Mesenchymal stem cell (in vitro differentiated cells and primary cell): ENCODE data around the gene TFG.

Experiments
- DNase-seq: peaks from one replicate; pipeline ENCODE4 v3.0.0-alpha.2; 2013
- H2AFZ ChIP-seq: one replicate; pipeline ENCODE4 v1.6.1; 2013; ENCODE audit warnings: low read depth, mild to moderate bottlenecking, control low read depth, inconsistent platforms, low read length, moderate library complexity
- H2AK5ac ChIP-seq: 2 replicates; pipeline ENCODE4 v1.6.1; 2013; ENCODE audit warnings: low read length, moderate library complexity, mild to moderate bottlenecking, inconsistent platforms; ENCODE audit not compliant: severe bottlenecking
- H2BK120ac ChIP-seq: one replicate; pipeline ENCODE4 v1.6.1; 2013; ENCODE audit warnings: low read depth, mild to moderate bottlenecking, inconsistent platforms, low read length, moderate library complexity
- H2BK12ac ChIP-seq, 2 experiments: one replicate each; pipeline ENCODE4 v1.6.1; 2013; ENCODE audit warnings: inconsistent platforms in 2 of 2, low read length in 2 of 2, mild to moderate bottlenecking in 2 of 2, moderate library complexity in 2 of 2, control low read depth in 1 of 2
- H2BK15ac ChIP-seq: one replicate; pipeline ENCODE4 v1.6.1; 2013; ENCODE audit warnings: mild to moderate bottlenecking, low read depth, inconsistent platforms; ENCODE audit not compliant: poor library complexity, severe bottlenecking
- H2BK5ac ChIP-seq: 2 replicates; pipeline ENCODE4 v1.6.1; 2013; ENCODE audit warnings: low read depth, mild to moderate bottlenecking, low read length, control low read depth, inconsistent platforms; ENCODE audit not compliant: poor library complexity, severe bottlenecking
- H3K14ac ChIP-seq, 2 experiments: one replicate each; pipeline ENCODE4 v1.6.1; 2013; ENCODE audit warnings: inconsistent platforms in 2 of 2, low read length in 2 of 2, control low read depth in 1 of 2, mild to moderate bottlenecking in 1 of 2, moderate library complexity in 1 of 2
- H3K18ac ChIP-seq, 2 experiments: one replicate each; pipeline ENCODE4 v1.6.1; 2013; ENCODE audit warnings: inconsistent platforms in 2 of 2, low read length in 2 of 2, control low read depth in 1 of 2, low read depth in 1 of 2, mild to moderate bottlenecking in 1 of 2
- H3K23ac ChIP-seq, 2 experiments: one replicate each; pipeline ENCODE4 v1.6.1; 2013; ENCODE audit warnings: inconsistent platforms in 2 of 2, low read length in 2 of 2, mild to moderate bottlenecking in 2 of 2, moderate library complexity in 2 of 2, control low read depth in 1 of 2
- H3K27ac ChIP-seq: 2 replicates; pipeline ENCODE4 v1.5.1; 2013; ENCODE audit warnings: mild to moderate bottlenecking, moderate library complexity, low read length, control low read depth, inconsistent platforms; ENCODE audit not compliant: poor library complexity, severe bottlenecking
- H3K27me3 ChIP-seq, 2 experiments: 2 replicates each; pipeline versions ENCODE4 v1.6.1 to v1.7.0; 2013; ENCODE audit warnings: low read length in 2 of 2, mild to moderate bottlenecking in 2 of 2, moderate library complexity in 2 of 2, control low read depth in 1 of 2, inconsistent platforms in 1 of 2; ENCODE audit not compliant: control insufficient read depth in 1 of 2, insufficient read depth in 1 of 2
- H3K36me3 ChIP-seq, 2 experiments: 2 replicates each; pipeline versions ENCODE4 v1.6.1 to v1.7.0; 2013; ENCODE audit warnings: low read length in 2 of 2, control low read depth in 1 of 2, inconsistent platforms in 1 of 2, low read depth in 1 of 2, mild to moderate bottlenecking in 1 of 2; ENCODE audit not compliant: insufficient read depth in 2 of 2, control insufficient read depth in 1 of 2
- H3K4ac ChIP-seq, 2 experiments: one replicate each; pipeline ENCODE4 v1.6.1; 2013; ENCODE audit warnings: inconsistent platforms in 2 of 2, low read length in 2 of 2, mild to moderate bottlenecking in 2 of 2, moderate library complexity in 2 of 2, control low read depth in 1 of 2, low read depth in 1 of 2
- H3K4me1 ChIP-seq: 2 replicates; pipeline ENCODE4 v1.6.1; 2013; ENCODE audit warnings: low read depth, low read length, control low read depth; ENCODE audit not compliant: control insufficient read depth, insufficient read depth
- H3K4me2 ChIP-seq: 2 replicates; pipeline ENCODE4 v1.6.1; 2013; ENCODE audit warnings: low read length, mild to moderate bottlenecking, inconsistent platforms; ENCODE audit not compliant: poor library complexity, severe bottlenecking
- H3K4me3 ChIP-seq, 2 experiments: 2 replicates each; pipeline versions ENCODE4 v1.5.1 to v1.7.0; 2013; ENCODE audit warnings: low read length in 2 of 2, mild to moderate bottlenecking in 2 of 2, control low read depth in 1 of 2, low read depth in 1 of 2; ENCODE audit not compliant: insufficient read depth in 1 of 2
- H3K79me1 ChIP-seq: replicated peaks from 2 replicates; pipeline ENCODE4 v1.6.1; 2013; ENCODE audit warnings: mild to moderate bottlenecking, control low read depth, low read length, inconsistent platforms; ENCODE audit not compliant: poor library complexity, severe bottlenecking
- H3K9ac ChIP-seq: 2 replicates; pipeline ENCODE4 v1.7.0; 2013; ENCODE audit warnings: mild to moderate bottlenecking, low read length, moderate library complexity
- H3K9me3 ChIP-seq: 2 replicates; pipeline ENCODE4 v1.7.0; 2013; ENCODE audit warnings: mild to moderate bottlenecking, low read length; ENCODE audit not compliant: control insufficient read depth
- H4K8ac ChIP-seq: one replicate; pipeline ENCODE4 v1.6.1; 2013; ENCODE audit warnings: inconsistent platforms, mild to moderate bottlenecking, low read length, moderate library complexity
- H4K91ac ChIP-seq: one replicate; pipeline ENCODE4 v1.6.1; 2013; ENCODE audit warnings: mild to moderate bottlenecking, low read length, inconsistent platforms
- WGBS: methylation state at CpG from one replicate; pipeline ENCODE4 v1.1.7; 2013; ENCODE audit warnings: mixed read lengths; 5-methylcytosine and 5-hydroxymethylcytosine counted together

Gene TFG

DNA sequence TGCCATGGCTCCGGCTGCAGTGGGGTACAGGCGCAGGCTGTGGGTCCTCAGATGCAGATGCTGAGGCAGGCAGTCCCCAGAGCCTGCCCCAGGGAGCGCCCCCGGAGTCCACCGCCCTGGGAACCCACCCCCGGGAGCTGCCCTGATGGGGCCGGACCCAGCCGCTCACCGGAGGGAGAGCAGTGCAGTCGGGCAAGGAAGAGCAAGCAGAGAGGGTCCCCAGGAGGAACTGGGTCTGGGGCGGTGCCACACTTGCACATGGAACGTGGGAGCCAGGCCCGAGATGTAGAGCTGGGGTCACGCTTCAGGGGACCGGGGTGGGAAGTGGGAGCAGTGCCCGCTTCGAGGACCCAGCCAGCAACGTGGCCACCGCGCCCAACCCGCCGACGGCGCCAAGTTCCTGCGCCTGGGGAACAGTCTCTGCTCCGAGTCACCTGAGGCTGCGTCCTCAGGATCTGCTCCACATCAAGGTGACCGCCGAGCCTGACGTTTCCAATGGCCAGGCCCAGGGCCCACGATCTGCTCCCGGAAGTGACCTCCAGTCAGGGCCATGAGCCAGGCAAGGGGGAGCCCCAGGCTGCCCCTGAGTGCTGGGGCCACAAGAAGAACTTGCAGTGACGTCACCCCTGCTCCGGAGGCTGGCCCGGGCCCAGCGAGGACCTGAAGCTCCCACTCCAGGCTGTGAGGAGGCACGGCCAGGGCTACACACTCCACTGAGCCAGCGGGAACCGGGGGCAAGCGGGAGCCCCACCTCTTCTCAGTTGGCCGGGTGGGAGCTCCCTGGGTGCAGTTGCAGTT, 27.0 kb upstream of the TFG start:
- no peak overlapping the region for H3K4ac ChIP-seq
- no peak overlapping the region for H3K14ac ChIP-seq
- H3K9ac ChIP-seq: no peak overlapping the region
- H2AK5ac ChIP-seq: no peak overlapping the region
- no peak overlapping the region for H3K4me2 ChIP-seq
- no peak overlapping the region for H3K23ac ChIP-seq
- peak overlapping the region; percentile 20 for H4K91ac ChIP-seq
- no peak overlapping the region for H3K18ac ChIP-seq
- no peaks in the 10 kb centered on the region for H3K27me3 ChIP-seq
- no peak overlapping the region for H4K8ac ChIP-seq
- no peak overlapping the region for H3K27ac ChIP-seq
- no peak for DNase-seq
- H2BK5ac ChIP-seq: no peak overlapping the region
- no peak overlapping the region for H2BK12ac ChIP-seq
- peaks cover 7% of the 10 kb centered on the region for H3K9me3 ChIP-seq
- no peak overlapping the region for H2AFZ ChIP-seq
- 94% methylated on average over 41 of the region's 41 CpGs for WGBS
- H3K79me1 ChIP-seq: no peaks in the 10 kb centered on the region
- H2BK120ac ChIP-seq: no peak overlapping the region
- no peaks in the 10 kb centered on the region for H3K36me3 ChIP-seq
- H3K4me1 ChIP-seq: no peaks in the 10 kb centered on the region
- H2BK15ac ChIP-seq: no peak overlapping the region
- no peak overlapping the region for H3K4me3 ChIP-seq

DNA sequence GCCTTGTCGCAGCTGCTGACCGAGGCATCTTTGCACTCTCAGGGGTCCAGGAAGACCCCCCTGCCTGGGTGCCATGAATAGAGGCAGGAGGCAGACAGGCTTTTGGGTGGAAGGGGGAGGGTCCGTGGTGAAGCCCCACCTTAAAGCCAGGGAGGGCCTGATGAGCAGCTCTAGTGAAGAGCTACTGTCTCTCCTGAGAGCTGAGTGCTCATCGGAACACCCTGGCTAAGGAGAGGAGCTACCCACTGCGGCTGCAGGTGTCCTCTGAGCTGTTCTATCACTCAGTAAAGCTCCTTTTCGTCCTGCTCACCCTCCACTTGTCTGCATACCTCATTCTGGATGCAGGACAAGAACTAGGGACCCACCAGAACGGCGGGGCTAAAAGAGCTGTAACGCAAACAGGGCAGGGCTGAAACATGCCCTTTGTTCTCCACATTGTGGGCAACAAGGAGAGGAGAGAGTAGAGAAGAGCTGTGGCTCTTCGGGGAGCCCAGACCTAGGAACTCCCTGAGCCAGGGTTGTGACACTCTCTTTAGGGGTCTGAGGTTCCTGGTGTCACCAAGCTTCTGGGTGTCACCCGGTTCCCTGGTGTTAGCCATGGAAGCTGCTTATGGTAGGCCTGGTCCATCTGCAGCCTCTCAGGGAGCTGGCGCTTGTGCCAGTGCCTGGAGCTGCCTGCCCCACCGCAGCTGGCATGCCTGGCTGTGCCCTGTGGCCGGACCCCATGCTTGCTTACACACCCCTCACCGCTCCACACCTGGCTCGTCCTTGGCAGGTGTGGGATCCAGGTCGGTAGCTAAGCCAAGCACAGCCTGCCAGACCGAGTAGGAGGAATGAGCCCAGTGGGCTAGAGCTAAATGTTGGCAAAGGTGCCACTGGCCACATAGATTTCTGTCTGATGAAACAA, 26.2 kb upstream of the TFG start:
- H2BK12ac ChIP-seq: no peak overlapping the region
- H3K4me2 ChIP-seq: no peak overlapping the region
- no peak overlapping the region for H2BK15ac ChIP-seq
- no peak overlapping the region for H2AFZ ChIP-seq
- no peaks in the 10 kb centered on the region for H3K4me1 ChIP-seq
- no peak overlapping the region for H3K14ac ChIP-seq
- no peak for DNase-seq
- H3K27ac ChIP-seq: no peak overlapping the region
- no peaks in the 10 kb centered on the region for H3K79me1 ChIP-seq
- no peak overlapping the region for H2BK120ac ChIP-seq
- no peak overlapping the region for H3K4ac ChIP-seq
- H3K4me3 ChIP-seq: no peak overlapping the region
- H4K91ac ChIP-seq: peak overlapping the region; percentile 66
- no peak overlapping the region for H3K18ac ChIP-seq
- H2AK5ac ChIP-seq: no peak overlapping the region
- H2BK5ac ChIP-seq: no peak overlapping the region
- no peaks in the 10 kb centered on the region for H3K9me3 ChIP-seq
- no peaks in the 10 kb centered on the region for H3K27me3 ChIP-seq
- no peak overlapping the region for H4K8ac ChIP-seq
- H3K36me3 ChIP-seq: no peaks in the 10 kb centered on the region
- H3K23ac ChIP-seq: peak overlapping the region in 1 of 2 experiments; percentile 28
- no peak overlapping the region for H3K9ac ChIP-seq
- 82% methylated on average over 18 of the region's 18 CpGs for WGBS

- Histone ChIP-seq H2BK120ac (no peak overlapping the region), H3K23ac (no peak overlapping the region), H2AK5ac (no peak overlapping the region), H3K4me3 (no peak overlapping the region), H3K14ac (no peak overlapping the region), H3K27ac (no peak overlapping the region), H3K4me2 (no peak overlapping the region), H2AFZ (no peak overlapping the region), H2BK5ac (no peak overlapping the region), H2BK12ac (no peak overlapping the region), H4K8ac (no peak overlapping the region), H3K27me3 (peaks cover 7 to 9% of the 10 kb centered on the region in 2 experiments), H2BK15ac (no peak overlapping the region), H3K18ac (no peak overlapping the region), H3K9me3 (no peaks in the 10 kb centered on the region), H3K4ac (no peak overlapping the region), H3K9ac (no peak overlapping the region), H4K91ac (no peak overlapping the region), H3K79me1 (no peaks in the 10 kb centered on the region), H3K36me3 (no peaks in the 10 kb centered on the region), H3K4me1 (no peaks in the 10 kb centered on the region)
- no peak for DNase-seq
These were observed 16.1 kb upstream of the TFG start for GRCh38 chr3:100693225-100693624.

DNA sequence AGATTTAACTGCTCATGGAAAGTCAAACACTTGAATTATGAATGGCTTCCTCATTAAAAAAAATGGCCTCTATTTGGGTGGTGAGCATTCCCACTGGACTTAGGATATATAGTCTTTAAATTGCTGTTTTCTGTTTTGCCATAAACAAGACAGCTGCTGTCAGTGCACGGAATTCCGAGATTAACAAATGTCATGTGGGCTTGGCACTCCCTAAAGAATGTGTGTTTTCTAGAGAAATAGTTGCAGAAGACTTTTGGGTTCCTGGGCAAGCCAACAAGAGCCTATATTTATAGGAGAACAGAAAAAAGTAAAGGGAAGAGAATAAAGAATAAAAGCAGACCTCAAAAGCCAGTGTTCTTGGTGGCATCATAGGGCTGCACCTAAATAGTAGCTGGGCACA, 13.6 kb upstream of the TFG start:
- Histone ChIP-seq H2BK120ac (no peak overlapping the region), H3K4me3 (no peak overlapping the region), H3K23ac (no peak overlapping the region), H3K4ac (no peak overlapping the region), H3K14ac (no peak overlapping the region), H3K79me1 (no peaks in the 10 kb centered on the region), H2AFZ (no peak overlapping the region), H2BK12ac (no peak overlapping the region), H4K91ac (no peak overlapping the region), H4K8ac (no peak overlapping the region), H3K4me1 (no peaks in the 10 kb centered on the region), H2AK5ac (no peak overlapping the region), H2BK15ac (no peak overlapping the region), H3K27me3 (peaks cover 7 to 16% of the 10 kb centered on the region in 2 experiments), H3K4me2 (no peak overlapping the region), H3K9ac (no peak overlapping the region), H3K18ac (no peak overlapping the region), H3K9me3 (no peaks in the 10 kb centered on the region), H3K27ac (no peak overlapping the region), H3K36me3 (no peaks in the 10 kb centered on the region), H2BK5ac (no peak overlapping the region)
- WGBS: 48% methylated on average over 2 of the region's 2 CpGs
- DNase-seq: no peak
